ENCODE results near the gene MSL1. TPM values are rescaled to one million over a fixed set of nuclear protein-coding genes. Genes with fewer than 3 reads are reported as not detected.

MSL1 gene
- total RNA-seq, 1 experiment from 2014 or later: 49.4 TPM

GRCh38 chr17:40176754-40177110 is 55.0 kb downstream of the MSL1 start:
- no peak for DNase-seq (ENCODE audit: low read depth in 1 of 2, low spot score in 2 of 2)
- Histone ChIP-seq H3K4me1 (replicated peaks) (no peaks in the 10 kb centered on the region), H3K27ac (no peak overlapping the region), H3K9me3 (replicated peaks) (no peaks in the 10 kb centered on the region), H3K4me3 (no peak overlapping the region), H3K27me3 (replicated peaks) (no peaks in the 10 kb centered on the region), H3K36me3 (peaks cover 47% of the 10 kb centered on the region)

- Histone ChIP-seq H3K4me3 (no peak within 1 kb of the TSS), H3K27ac (no peak within 1 kb of the TSS)
- DNase-seq (ENCODE audit: low read depth in 1 of 2, low spot score in 2 of 2): no peak
Observed at GRCh38 chr17:40177275-40177874, 55.6 kb downstream of the MSL1 start, which contains the start of gene RAPGEFL1. RAPGEFL1 (plus strand) TSS chr17:40177470; CDS start chr17:40177862, 392 bp downstream.

GRCh38 chr17:40178021-40178601 is 56.3 kb downstream of the MSL1 start:
- Histone ChIP-seq H3K4me3 (no peak overlapping the region), H3K27me3 (replicated peaks) (no peaks in the 10 kb centered on the region), H3K36me3 (peaks cover 39% of the 10 kb centered on the region), H3K9me3 (replicated peaks) (no peaks in the 10 kb centered on the region), H3K4me1 (replicated peaks) (no peaks in the 10 kb centered on the region), H3K27ac (no peak overlapping the region)
- no peak for DNase-seq (ENCODE audit: low read depth in 1 of 2, low spot score in 2 of 2)

More at GRCh38 chr17:40177275-40177874, 55.6 kb downstream of the MSL1 start, which contains the start of gene RAPGEFL1:
- H3K9me3 ChIP-seq (replicated peaks): no peaks in the 10 kb centered on the region
- H3K4me1 ChIP-seq (replicated peaks): no peaks in the 10 kb centered on the region
- no peaks in the 10 kb centered on the region for H3K27me3 ChIP-seq (replicated peaks)
- peaks cover 41% of the 10 kb centered on the region for H3K36me3 ChIP-seq

GRCh38 chr17:40178660-40179059 is 56.9 kb downstream of the MSL1 start:
- Histone ChIP-seq H3K4me3 (no peak overlapping the region), H3K27me3 (replicated peaks) (no peaks in the 10 kb centered on the region), H3K4me1 (replicated peaks) (no peaks in the 10 kb centered on the region), H3K27ac (no peak overlapping the region), H3K36me3 (peaks cover 35% of the 10 kb centered on the region), H3K9me3 (replicated peaks) (no peaks in the 10 kb centered on the region)
- DNase-seq (ENCODE audit: low read depth in 1 of 2, low spot score in 2 of 2): no peak

- no peaks in the 10 kb centered on the region for H3K27me3 ChIP-seq (replicated peaks)
- DNase-seq (ENCODE audit: low read depth in 1 of 2, low spot score in 2 of 2): no peak
- H3K4me3 ChIP-seq: no peak overlapping the region
- H3K4me1 ChIP-seq (replicated peaks): no peaks in the 10 kb centered on the region
- H3K9me3 ChIP-seq (replicated peaks): no peaks in the 10 kb centered on the region
- H3K27ac ChIP-seq: no peak overlapping the region
- peaks cover 27% of the 10 kb centered on the region for H3K36me3 ChIP-seq
Observed at GRCh38 chr17:40179923-40180659, 58.3 kb downstream of the MSL1 start.

GRCh38 chr17:40180694-40181093 is 58.9 kb downstream of the MSL1 start:
- no peaks in the 10 kb centered on the region for H3K9me3 ChIP-seq (replicated peaks)
- no peaks in the 10 kb centered on the region for H3K27me3 ChIP-seq (replicated peaks)
- no peak for DNase-seq (ENCODE audit: low read depth in 1 of 2, low spot score in 2 of 2)
- H3K27ac ChIP-seq: no peak overlapping the region
- peaks cover 25% of the 10 kb centered on the region for H3K36me3 ChIP-seq
- H3K4me1 ChIP-seq (replicated peaks): no peaks in the 10 kb centered on the region
- no peak overlapping the region for H3K4me3 ChIP-seq

GRCh38 chr17:40181205-40181604 is 59.4 kb downstream of the MSL1 start:
- peaks cover 21% of the 10 kb centered on the region for H3K36me3 ChIP-seq
- no peaks in the 10 kb centered on the region for H3K4me1 ChIP-seq (replicated peaks)
- H3K4me3 ChIP-seq: no peak overlapping the region
- H3K27ac ChIP-seq: no peak overlapping the region
- H3K27me3 ChIP-seq (replicated peaks): no peaks in the 10 kb centered on the region
- no peak for DNase-seq (ENCODE audit: low read depth in 1 of 2, low spot score in 2 of 2)
- H3K9me3 ChIP-seq (replicated peaks): no peaks in the 10 kb centered on the region

- DNase-seq (ENCODE audit: low read depth in 1 of 2, low spot score in 2 of 2): no peak
- H3K4me1 ChIP-seq (replicated peaks): no peaks in the 10 kb centered on the region
- H3K27ac ChIP-seq: no peak overlapping the region
- H3K9me3 ChIP-seq (replicated peaks): no peaks in the 10 kb centered on the region
- peaks cover 11% of the 10 kb centered on the region for H3K36me3 ChIP-seq
- H3K4me3 ChIP-seq: no peak overlapping the region
- no peaks in the 10 kb centered on the region for H3K27me3 ChIP-seq (replicated peaks)
Observed at GRCh38 chr17:40182606-40183005, 60.8 kb downstream of the MSL1 start.

Other genes starting within 250 kb of the MSL1 start
- gene GSDMB, start 203.3 kb upstream of the MSL1 start, total RNA-seq (2014; rRNA removed; shearing (Covaris generic)): 0.85 and 2.2 TPM in 2 replicates
- gene ORMDL3, start 194.4 kb upstream of the MSL1 start, total RNA-seq (2014; rRNA removed; shearing (Covaris generic)): 36.0 and 39.1 TPM in 2 replicates
- not detected in 2 replicates for gene LRRC3C, start 194.2 kb upstream of the MSL1 start, total RNA-seq (2014; rRNA removed; shearing (Covaris generic))
- not detected in 2 replicates for gene GSDMA, start 159.0 kb upstream of the MSL1 start, total RNA-seq (2014; rRNA removed; shearing (Covaris generic))
- 98.3 and 167 TPM in 2 replicates for gene PSMD3, start 141.2 kb upstream of the MSL1 start, total RNA-seq (2014; rRNA removed; shearing (Covaris generic))
- gene CSF3, start 106.5 kb upstream of the MSL1 start, total RNA-seq (2014; rRNA removed; shearing (Covaris generic)): not detected in 2 replicates
- gene MED24, start 67.6 kb upstream of the MSL1 start, total RNA-seq (2014; rRNA removed; shearing (Covaris generic)): 40.1 and 46.3 TPM in 2 replicates
- 14.0 and 14.4 TPM in 2 replicates for gene THRA, start 59.0 kb upstream of the MSL1 start, total RNA-seq (2014; rRNA removed; shearing (Covaris generic))
- gene NR1D1, start 21.4 kb upstream of the MSL1 start, total RNA-seq (2014; rRNA removed; shearing (Covaris generic)): 1.0 and 1.8 TPM in 2 replicates
- gene CASC3, start 18.6 kb downstream of the MSL1 start, total RNA-seq (2014; rRNA removed; shearing (Covaris generic)): 40.0 and 41.4 TPM in 2 replicates
- gene RAPGEFL1, start 55.5 kb downstream of the MSL1 start, total RNA-seq (2014; rRNA removed; shearing (Covaris generic)): 0.28 and 1.1 TPM in 2 replicates
- gene WIPF2, start 97.3 kb downstream of the MSL1 start, total RNA-seq (2014; rRNA removed; shearing (Covaris generic)): 1.7 and 5.7 TPM in 2 replicates
- 95.8 and 97.8 TPM in 2 replicates for gene CDC6, start 165.9 kb downstream of the MSL1 start, total RNA-seq (2014; rRNA removed; shearing (Covaris generic))
- gene RARA, start 187.2 kb downstream of the MSL1 start, total RNA-seq (2014; rRNA removed; shearing (Covaris generic)): 30.7 and 38.5 TPM in 2 replicates
- gene GJD3, start 242.8 kb downstream of the MSL1 start, total RNA-seq (2014; rRNA removed; shearing (Covaris generic)): not detected in 2 replicates